GM19025 (cell line): ENCODE measurements around the gene ARID1B.

Source experiments
- ATAC-seq: cut with Tn5 transposase; IDR thresholded peaks from one replicate; pipeline ENCODE4 v1.9.1; 2021; ENCODE audit warnings: mild to moderate bottlenecking, low read depth, moderate library complexity; ENCODE audit not compliant: unreplicated experiment

The ARID1B gene

GRCh38 chr6:157110607-157111006, 333.4 kb downstream of the ARID1B start:
- ATAC-seq: no peak

GRCh38 chr6:157113389-157113788, 336.2 kb downstream of the ARID1B start:
- ATAC-seq: no peak

- no peak for ATAC-seq
Observed at GRCh38 chr6:157116426-157116825, 339.2 kb downstream of the ARID1B start.

- no peak for ATAC-seq
Observed at GRCh38 chr6:157117431-157118095, 340.4 kb downstream of the ARID1B start.

- no peak for ATAC-seq
Observed at GRCh38 chr6:157119502-157120027, 342.4 kb downstream of the ARID1B start.

GRCh38 chr6:157120534-157121232, 343.5 kb downstream of the ARID1B start:
- no peak for ATAC-seq

GRCh38 chr6:157121897-157122296, 344.7 kb downstream of the ARID1B start:
- ATAC-seq: no peak

GRCh38 chr6:157123234-157123633, 346.1 kb downstream of the ARID1B start:
- ATAC-seq: no peak

- no peak for ATAC-seq
Observed at GRCh38 chr6:157124485-157125254, 347.5 kb downstream of the ARID1B start.

- ATAC-seq: no peak
Observed at GRCh38 chr6:157125531-157125930, 348.4 kb downstream of the ARID1B start.

GRCh38 chr6:157126183-157127098, 349.3 kb downstream of the ARID1B start:
- ATAC-seq: no peak

- ATAC-seq: no peak
Observed at GRCh38 chr6:157128235-157128775, 351.1 kb downstream of the ARID1B start.

- ATAC-seq: no peak
Observed at GRCh38 chr6:157131250-157131649, 354.1 kb downstream of the ARID1B start.

GRCh38 chr6:157133856-157134255, 356.7 kb downstream of the ARID1B start:
- ATAC-seq: no peak

- ATAC-seq: no peak
Observed at GRCh38 chr6:157134402-157135047, 357.3 kb downstream of the ARID1B start.

- ATAC-seq: no peak
Observed at GRCh38 chr6:157135691-157136090, 358.5 kb downstream of the ARID1B start.

- ATAC-seq: no peak
Observed at GRCh38 chr6:157137501-157137900, 360.3 kb downstream of the ARID1B start.

- ATAC-seq: no peak
Observed at GRCh38 chr6:157139054-157139708, 362.0 kb downstream of the ARID1B start.
